ENCODE measurements around the gene GLRX3.

GRCh38 chr10:130105724-130106123 lies 30.5 kb upstream of the GLRX3 start:
- TF ChIP-seq CTCF (IDR thresholded peaks at IDR 0.05) (no peak), POLR2A (IDR thresholded peaks at IDR 0.05) (no peak)

All from uterus (tissue), 2 donors.